Measurements from ENCODE around the gene TFF3. TPM values are rescaled to one million over a fixed set of nuclear protein-coding genes. Genes with fewer than 3 reads are reported as not detected.

The TFF3 gene
- total RNA-seq, 4 donors from 2014 or later = 0.64 to 4.7 (median 0.89) TPM

DNA sequence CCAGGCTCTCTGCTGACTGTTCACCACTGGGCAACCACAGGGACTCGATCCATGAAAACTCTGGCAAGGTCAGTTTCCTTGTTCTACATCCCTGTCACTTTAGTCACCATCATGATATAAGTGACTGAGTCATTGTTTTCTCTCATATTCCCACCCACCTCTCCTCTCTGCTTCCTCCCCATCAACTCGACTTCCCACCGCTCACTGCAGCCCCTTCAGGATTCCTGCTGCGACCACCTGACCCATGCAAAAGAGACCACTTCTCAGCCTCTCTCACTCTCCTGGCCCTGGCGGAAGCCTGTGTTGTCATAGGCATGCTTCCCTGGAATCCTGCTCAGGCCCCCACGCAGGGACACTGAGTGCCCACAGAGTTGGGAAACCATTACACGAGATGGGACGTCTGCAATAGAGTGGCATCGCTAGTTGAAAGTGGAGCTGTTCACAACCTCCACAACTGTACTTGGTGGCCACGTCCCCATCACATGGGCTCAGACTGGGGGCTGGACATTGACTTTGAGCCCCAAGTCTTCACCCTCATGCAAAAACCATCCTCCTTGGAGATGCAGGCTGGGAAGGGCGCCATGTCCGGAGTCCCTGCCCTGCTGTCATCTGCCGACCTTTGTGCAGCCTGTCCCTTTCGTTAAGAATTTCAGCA lies 37.4 kb upstream of the TFF3 start:
- no peak for TF ChIP-seq CTCF (IDR thresholded peaks at IDR 0.05 in 4 of 5, conservative IDR thresholded peaks at IDR 0.05 in 1 of 5)
- no peak for TF ChIP-seq POLR2A (IDR thresholded peaks at IDR 0.05)
- in situ Hi-C loops (cut with MboI; ENCODE audit: low sequenced_read_pairs in 4 of 4) (no loop called here), intact Hi-C loops (cut with DNase I; ENCODE audit: low total_unique reads) (no loop called here)
- Histone ChIP-seq H3K4me3 (no peak overlapping the region), H3K27me3 (peaks cover 0 to 4% (median 0%) of the 10 kb centered on the region in 3 donors), H3K27ac (no peak overlapping the region), H3K9me3 (no peaks in the 10 kb centered on the region), H3K4me1 (no peaks in the 10 kb centered on the region), H3K36me3 (no peaks in the 10 kb centered on the region)
- ATAC-seq = no peak
- DNase-seq = no peak

- Histone ChIP-seq H3K36me3 (no peaks in the 10 kb centered on the region), H3K27ac (no peak overlapping the region), H3K4me1 (no peaks in the 10 kb centered on the region), H3K27me3 (peaks cover 0 to 6% (median 4%) of the 10 kb centered on the region in 3 donors), H3K9me3 (no peaks in the 10 kb centered on the region), H3K4me3 (no peak overlapping the region)
- in situ Hi-C loops (cut with MboI; ENCODE audit: low sequenced_read_pairs in 4 of 4) = no loop called here
- TF ChIP-seq POLR2A (IDR thresholded peaks at IDR 0.05) (no peak), CTCF (IDR thresholded peaks at IDR 0.05 in 4 of 5, conservative IDR thresholded peaks at IDR 0.05 in 1 of 5) (no peak)
- DNase-seq (no peak), ATAC-seq (no peak)
- intact Hi-C loops (cut with DNase I; ENCODE audit: low total_unique reads) = no loop called here
Measured at GRCh38 chr21:42351626-42352440, 36.6 kb upstream of the TFF3 start.

DNA sequence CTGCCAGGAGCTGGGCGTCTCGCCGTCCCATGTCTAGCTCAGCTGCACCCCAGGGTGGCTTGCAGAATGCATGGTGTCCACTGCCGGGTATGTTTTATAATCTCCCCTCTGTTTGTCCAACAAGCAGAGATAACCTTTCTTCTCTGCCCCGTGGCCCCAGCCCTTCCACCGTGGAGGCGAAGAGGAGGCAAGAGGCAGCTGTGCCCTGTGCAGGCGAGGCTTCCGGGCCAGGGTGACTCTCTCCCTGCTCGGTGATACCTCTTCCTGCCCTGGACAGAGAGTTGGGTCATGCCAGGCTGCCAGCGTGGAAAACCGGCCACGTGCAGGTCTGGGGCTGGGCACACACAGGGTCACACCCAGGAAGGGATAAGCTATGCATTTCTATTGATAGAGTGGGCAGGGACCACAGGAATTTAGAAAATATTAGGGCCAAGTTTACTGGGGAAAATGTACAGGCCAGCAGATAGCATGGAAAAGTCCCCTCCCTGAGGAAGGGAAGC lies 35.8 kb upstream of the TFF3 start, which contains the start of gene TFF2:
Gene TFF2, minus strand, starts transcription at position 68 of the 500 bp plus-strand sequence. Its CDS starts 37 bp downstream, at position 31.
- intact Hi-C loops (cut with DNase I; ENCODE audit: low total_unique reads) (no loop called here), in situ Hi-C loops (cut with MboI; ENCODE audit: low sequenced_read_pairs in 4 of 4) (no loop called here)
- Histone ChIP-seq H3K4me1 (no peaks in the 10 kb centered on the region), H3K36me3 (no peaks in the 10 kb centered on the region), H3K27ac (no peak within 1 kb of the TSS), H3K4me3 (no peak within 1 kb of the TSS), H3K27me3 (peaks cover 0 to 6% (median 4%) of the 10 kb centered on the region in 3 donors), H3K9me3 (no peaks in the 10 kb centered on the region)
- no peak for ATAC-seq
- TF ChIP-seq POLR2A (IDR thresholded peaks at IDR 0.05) (no peak), CTCF (IDR thresholded peaks at IDR 0.05 in 4 of 5, conservative IDR thresholded peaks at IDR 0.05 in 1 of 5) (no peak)
- no peak for DNase-seq

GRCh38 chr21:42350318-42350910 lies 35.2 kb upstream of the TFF3 start:
- no peaks in the 10 kb centered on the region for H3K9me3 ChIP-seq
- no peaks in the 10 kb centered on the region for H3K4me1 ChIP-seq
- H3K36me3 ChIP-seq = no peaks in the 10 kb centered on the region
- peaks cover 0 to 6% (median 4%) of the 10 kb centered on the region in 3 donors for H3K27me3 ChIP-seq
- intact Hi-C loops (cut with DNase I; ENCODE audit: low total_unique reads) = no loop called here
- in situ Hi-C loops (cut with MboI; ENCODE audit: low sequenced_read_pairs in 4 of 4) = no loop called here
- H3K4me3 ChIP-seq = no peak overlapping the region
- ATAC-seq (no peak), DNase-seq (no peak)
- TF ChIP-seq CTCF (IDR thresholded peaks at IDR 0.05 in 4 of 5, conservative IDR thresholded peaks at IDR 0.05 in 1 of 5) (no peak), POLR2A (IDR thresholded peaks at IDR 0.05) (no peak)
- H3K27ac ChIP-seq = no peak overlapping the region
